GM12892 (cell line): ENCODE data around the gene PYGO1.

Source experiments
- POLR2A ChIP-seq: IDR thresholded peaks from 2 replicates; pipeline ENCODE4 v1.6.1; 2011; ENCODE audit warnings: low read depth, low read length, control low read depth
- TAF1 ChIP-seq: IDR thresholded peaks from 2 replicates; pipeline ENCODE4 v1.6.1; 2011; ENCODE audit warnings: low read depth, mild to moderate bottlenecking, control low read depth, low read length, borderline replicate concordance

- TF ChIP-seq TAF1 (no peak), POLR2A (no peak)
Observed at GRCh38 chr15:55494931-55495330, 93.2 kb downstream of the PYGO1 start.
